Cardiac fibroblast (primary cell): ENCODE data around the gene TMEM150C.

ENCODE experiments used
- DNase-seq, 2 donors: peaks; one replicate each; pipeline versions ENCODE4 v3.0.0 to v3.0.0-alpha.2; 2010; ENCODE audit warnings: low read depth in 2 of 2
- H3K4me3 ChIP-seq, 2 donors: replicated peaks in 1 of 2; 1 replicate in 1 of 2; 2 replicates in 1 of 2; pipeline ENCODE4 v1.5.1; 2011; ENCODE audit warnings: low read depth in 2 of 2, low read length in 2 of 2, mild to moderate bottlenecking in 2 of 2, moderate library complexity in 1 of 2
- TF ChIP-seq, protein P1 (sequence below): IDR thresholded peaks from one replicate; pipeline ENCODE4 v1.5.1; 2011; ENCODE audit warnings: low read depth, mild to moderate bottlenecking, low read length, inconsistent platforms

The TMEM150C gene

GRCh38 chr4:82508806-82509428 lies 52.9 kb downstream of the TMEM150C start:
- TF ChIP-seq, protein P1, sequence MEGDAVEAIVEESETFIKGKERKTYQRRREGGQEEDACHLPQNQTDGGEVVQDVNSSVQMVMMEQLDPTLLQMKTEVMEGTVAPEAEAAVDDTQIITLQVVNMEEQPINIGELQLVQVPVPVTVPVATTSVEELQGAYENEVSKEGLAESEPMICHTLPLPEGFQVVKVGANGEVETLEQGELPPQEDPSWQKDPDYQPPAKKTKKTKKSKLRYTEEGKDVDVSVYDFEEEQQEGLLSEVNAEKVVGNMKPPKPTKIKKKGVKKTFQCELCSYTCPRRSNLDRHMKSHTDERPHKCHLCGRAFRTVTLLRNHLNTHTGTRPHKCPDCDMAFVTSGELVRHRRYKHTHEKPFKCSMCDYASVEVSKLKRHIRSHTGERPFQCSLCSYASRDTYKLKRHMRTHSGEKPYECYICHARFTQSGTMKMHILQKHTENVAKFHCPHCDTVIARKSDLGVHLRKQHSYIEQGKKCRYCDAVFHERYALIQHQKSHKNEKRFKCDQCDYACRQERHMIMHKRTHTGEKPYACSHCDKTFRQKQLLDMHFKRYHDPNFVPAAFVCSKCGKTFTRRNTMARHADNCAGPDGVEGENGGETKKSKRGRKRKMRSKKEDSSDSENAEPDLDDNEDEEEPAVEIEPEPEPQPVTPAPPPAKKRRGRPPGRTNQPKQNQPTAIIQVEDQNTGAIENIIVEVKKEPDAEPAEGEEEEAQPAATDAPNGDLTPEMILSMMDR = no peak
- no peak overlapping the region for H3K4me3 ChIP-seq
- no peak for DNase-seq

- TF ChIP-seq, protein P1 = no peak
- DNase-seq = no peak
Observed at GRCh38 chr4:82508011-82508410, 53.8 kb downstream of the TMEM150C start.

DNA sequence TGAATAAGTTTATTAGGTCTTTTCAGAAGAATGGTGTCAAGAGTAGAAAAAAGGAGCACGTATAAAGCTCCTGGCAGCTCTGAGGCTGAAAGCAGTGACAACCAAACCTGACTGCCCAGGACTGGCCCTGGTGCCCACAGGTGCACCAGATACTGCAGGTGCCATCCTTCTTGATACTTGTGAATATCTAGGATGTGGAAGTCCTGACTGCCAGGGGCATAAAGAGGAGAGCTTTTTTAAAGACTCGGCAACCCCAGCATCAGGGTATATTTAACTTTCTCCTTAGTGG lies 60.7 kb downstream of the TMEM150C start:
- TF ChIP-seq, protein P1 = no peak
- H3K4me3 ChIP-seq = no peak overlapping the region
- no peak for DNase-seq

More at GRCh38 chr4:82508011-82508410, 53.8 kb downstream of the TMEM150C start:
- no peak overlapping the region for H3K4me3 ChIP-seq

DNA sequence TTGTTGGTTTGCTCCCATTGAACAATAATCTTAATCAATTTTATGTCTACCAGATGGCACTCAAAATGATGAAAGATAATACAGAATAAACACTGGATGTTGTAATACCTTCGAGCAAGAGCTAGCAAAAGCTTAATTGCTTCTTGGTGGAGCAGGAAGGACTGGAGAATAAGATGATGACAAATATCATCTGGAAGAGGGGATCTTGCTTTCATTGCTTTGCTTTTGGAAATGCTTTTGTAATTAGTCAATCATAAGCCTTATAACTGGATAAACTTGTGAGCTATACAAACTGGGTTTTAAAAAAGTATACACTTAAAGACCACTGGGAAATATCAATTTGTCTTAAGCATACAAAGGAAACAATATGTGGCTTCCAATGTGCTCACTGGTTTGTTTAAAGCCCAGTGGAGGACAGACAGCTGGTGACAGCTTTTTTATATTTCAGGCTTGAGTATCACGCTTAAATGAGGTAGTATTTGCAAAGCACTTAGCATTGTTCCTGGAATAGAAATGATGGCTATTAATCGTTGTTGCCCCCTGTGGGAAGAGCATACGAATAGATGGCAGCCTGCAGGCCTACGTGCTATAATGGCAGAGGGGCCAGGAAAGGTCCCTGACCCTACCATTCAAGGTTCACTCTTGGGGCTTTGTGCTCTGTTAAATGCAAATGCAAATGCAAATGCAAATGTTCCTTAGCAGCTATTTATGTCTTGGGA lies 61.2 kb downstream of the TMEM150C start:
- TF ChIP-seq, protein P1 = no peak
- no peak overlapping the region for H3K4me3 ChIP-seq
- DNase-seq = peak; percentile 22 to 23

DNA sequence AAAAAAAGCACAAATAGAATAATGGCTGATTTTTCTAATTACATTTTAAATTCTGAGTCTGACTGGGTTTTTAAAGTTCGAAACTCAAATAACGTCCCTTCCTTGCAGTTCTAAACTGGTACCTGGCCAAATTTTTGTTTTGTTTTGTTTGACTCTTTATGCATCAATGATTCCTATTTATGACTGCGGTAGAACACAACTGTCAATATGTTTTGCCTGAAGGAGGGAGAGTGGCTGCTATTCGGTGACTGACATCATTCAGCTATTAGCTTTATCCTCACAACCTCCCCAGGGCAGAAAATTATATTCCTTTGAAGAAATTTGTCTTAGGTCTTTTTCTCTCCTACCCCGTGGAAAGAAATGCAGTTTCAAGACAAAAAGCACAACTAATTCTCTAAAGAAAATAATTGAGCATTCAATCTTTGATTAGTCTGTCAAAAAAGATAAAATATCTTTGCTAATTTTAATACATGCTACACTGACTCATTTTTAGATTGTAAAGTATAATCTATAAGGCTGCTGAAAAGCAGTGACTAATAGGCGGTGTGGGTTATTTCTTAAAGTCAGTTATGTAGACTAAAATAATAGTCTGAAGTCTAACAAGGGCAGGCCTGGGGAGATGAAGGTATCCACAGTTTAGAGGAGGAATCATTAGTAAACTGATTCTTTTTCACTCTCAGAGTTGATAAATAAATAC lies 61.9 kb downstream of the TMEM150C start:
- no peak overlapping the region for H3K4me3 ChIP-seq
- peak; percentile 15 to 20 for DNase-seq
- TF ChIP-seq, protein P1 = no peak

DNA sequence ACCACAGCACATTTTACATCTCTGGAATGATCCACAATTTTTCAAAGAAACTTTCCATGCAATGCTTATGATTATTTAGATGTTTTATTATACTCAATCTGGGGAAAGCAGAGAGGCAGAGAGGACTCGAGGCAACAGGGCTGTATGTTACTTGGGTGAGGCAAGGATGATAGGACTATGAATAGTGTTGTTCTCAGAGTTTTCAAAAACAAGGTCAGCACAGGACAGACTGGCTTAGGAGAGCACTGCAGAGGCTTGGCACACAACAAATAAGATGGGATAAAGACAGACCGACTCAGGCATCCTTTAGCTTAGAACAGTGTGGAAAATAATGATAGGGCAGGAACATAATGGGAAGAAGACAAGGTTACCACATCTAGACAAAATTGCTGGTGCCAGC lies 65.4 kb downstream of the TMEM150C start:
- TF ChIP-seq, protein P1 = no peak
- H3K4me3 ChIP-seq = no peak overlapping the region
- no peak for DNase-seq
